ENCODE measurements around the gene GNB1. TPM values are rescaled to one million over a fixed set of nuclear protein-coding genes. Genes with fewer than 3 reads are reported as not detected.

The GNB1 gene
- total RNA-seq, 1 experiment from 2014 or later = 89.2 TPM

DNA sequence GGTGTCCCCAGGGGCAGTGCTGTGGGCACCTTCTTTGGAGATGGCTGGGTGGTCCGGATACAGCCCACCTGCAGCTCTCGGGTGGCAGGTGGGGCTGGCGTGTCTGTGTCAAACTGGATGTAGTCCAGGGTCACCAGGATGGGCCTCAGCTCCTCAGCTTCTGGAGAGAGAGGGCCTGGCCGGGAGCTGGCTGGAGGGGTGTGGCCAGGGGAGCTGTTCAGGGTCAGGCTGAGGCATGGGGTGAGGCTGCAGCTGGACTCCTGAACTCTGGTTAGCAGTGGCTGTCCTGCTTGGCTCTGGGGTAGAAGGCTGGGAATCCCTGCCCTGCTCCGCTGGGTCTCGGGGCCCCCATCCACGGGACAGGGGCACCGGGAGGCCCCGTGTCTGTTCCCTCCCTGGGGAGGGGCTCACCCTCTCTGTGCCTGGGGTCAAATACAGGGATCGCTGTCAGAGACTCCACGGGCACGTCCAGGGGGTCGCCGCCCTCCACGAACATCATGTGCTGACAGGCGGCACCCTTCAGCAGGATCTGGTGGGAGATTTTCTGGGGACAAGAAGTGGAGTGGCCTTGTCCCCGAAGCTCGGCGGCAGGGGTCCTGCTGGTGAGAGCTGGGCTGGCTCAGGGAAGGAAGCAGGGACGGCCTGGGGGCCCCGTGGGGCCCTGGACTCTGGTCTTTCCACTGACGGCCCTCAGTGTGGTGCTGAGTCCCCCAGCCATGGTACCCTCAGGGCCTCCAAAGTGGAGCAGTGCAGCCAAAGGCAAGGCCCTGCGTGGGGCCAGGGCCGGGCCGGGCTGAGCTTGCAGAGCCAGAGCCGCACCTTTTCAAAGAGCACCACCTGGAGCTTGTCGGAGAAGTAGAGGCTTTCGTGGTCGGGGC lies 32.3 kb upstream of the GNB1 start:
- no peak for DNase-seq (ENCODE audit: extremely low read depth, low read depth)

- DNase-seq (ENCODE audit: extremely low read depth, low read depth) = no peak
These were observed 31.7 kb upstream of the GNB1 start for GRCh38 chr1:1922702-1922955.

DNA sequence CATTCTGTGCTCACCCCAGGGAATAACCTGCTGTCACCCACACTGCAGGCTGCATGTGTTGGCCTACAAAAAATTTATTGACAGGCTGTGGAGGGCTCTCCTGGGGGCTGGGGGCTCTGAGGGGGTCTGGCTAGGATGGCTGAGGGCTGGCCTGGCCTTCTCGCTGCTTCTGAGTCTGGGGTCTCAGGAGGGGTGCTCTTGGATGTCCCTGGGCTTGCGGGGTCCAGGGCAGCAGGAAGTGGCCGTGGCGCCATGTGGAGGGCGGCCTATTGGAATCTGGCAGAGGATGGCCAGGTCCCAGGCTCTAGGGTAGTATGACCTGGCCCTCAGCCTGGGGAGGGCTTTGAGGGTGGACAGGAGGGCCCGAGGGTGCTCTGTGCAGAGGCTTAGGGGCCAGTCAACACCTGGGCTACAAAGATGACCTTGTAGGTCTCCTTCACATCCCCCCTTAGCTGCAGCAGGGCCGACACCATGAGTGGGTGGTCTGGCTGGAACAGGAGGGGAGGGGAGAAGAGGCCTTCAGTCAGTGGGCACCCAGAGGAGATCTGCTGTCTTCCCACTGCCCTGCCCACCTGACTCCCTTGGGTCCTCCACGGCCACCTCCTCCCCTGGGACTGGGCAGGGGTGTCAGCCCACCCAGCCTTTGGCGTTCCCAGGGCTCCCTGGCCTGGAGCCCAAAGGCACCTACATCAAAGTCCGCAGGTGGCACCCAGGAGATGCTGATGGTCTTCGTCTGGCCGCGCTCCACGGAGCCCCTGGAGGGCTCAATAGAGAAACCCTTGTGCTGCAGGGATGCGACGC lies 31.2 kb upstream of the GNB1 start:
- DNase-seq (ENCODE audit: extremely low read depth, low read depth) = no peak

DNA sequence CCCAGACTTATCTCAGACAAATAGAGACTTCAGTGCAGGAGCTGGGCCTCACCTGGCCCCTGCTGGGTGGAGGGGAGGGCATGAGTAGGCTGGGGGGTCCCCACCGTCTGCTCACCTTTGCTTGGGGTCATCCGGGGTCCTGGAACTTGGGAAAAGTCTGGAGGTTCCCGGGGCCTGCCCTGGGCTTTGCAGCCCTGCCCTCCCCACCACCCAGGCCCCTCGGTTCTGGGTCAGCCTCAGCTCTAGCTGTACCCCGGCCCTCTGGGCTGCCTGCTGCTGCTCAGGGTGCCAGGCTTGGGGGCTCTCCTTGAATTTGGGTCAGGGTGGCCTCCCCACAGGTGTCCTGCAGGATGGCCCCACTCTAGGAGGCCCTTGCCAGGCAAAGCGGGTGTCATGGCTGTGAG lies 30.6 kb upstream of the GNB1 start:
- DNase-seq (ENCODE audit: extremely low read depth, low read depth) = no peak

GRCh38 chr1:1920608-1921458 lies 29.9 kb upstream of the GNB1 start:
- no peak for DNase-seq (ENCODE audit: extremely low read depth, low read depth)

- DNase-seq (ENCODE audit: extremely low read depth, low read depth) = no peak
These were observed 29.2 kb upstream of the GNB1 start for GRCh38 chr1:1920057-1920607.

- DNase-seq (ENCODE audit: extremely low read depth, low read depth) = peak; percentile 95
These were observed 28.6 kb upstream of the GNB1 start for GRCh38 chr1:1919304-1920056.

DNA sequence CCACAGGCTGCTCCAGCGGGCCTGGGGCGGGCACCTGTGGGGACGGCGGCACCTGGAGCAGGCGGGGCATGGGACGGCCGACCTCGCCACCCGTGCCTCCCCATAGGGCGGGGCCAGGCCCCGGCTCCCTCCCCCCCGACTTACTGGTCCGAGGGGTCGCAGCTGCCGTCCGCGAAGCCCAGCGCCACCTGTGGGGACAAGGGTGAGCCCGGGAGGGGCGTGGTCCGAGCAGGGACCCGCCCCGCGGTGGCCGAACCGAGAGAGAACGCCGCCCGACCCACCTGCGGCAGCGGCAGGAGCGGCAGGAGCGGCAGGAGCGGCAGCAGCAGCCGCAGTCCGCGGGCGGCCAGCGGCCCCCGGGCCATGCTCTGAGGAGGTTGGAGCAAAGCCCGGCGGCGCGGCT lies 28.0 kb upstream of the GNB1 start, which contains the start of gene TMEM52:
Gene TMEM52, minus strand, starts transcription at position 379 of the 403 bp plus-strand sequence. Its CDS starts 14 bp downstream, at position 365.
- DNase-seq (ENCODE audit: extremely low read depth, low read depth) = no peak

- DNase-seq (ENCODE audit: extremely low read depth, low read depth) = no peak
These were observed 27.4 kb upstream of the GNB1 start for GRCh38 chr1:1917995-1918900.

GRCh38 chr1:1917304-1917976 lies 26.6 kb upstream of the GNB1 start:
- no peak for DNase-seq (ENCODE audit: extremely low read depth, low read depth)

- no peak for DNase-seq (ENCODE audit: extremely low read depth, low read depth)
These were observed 26.0 kb upstream of the GNB1 start for GRCh38 chr1:1916851-1917251.

DNA sequence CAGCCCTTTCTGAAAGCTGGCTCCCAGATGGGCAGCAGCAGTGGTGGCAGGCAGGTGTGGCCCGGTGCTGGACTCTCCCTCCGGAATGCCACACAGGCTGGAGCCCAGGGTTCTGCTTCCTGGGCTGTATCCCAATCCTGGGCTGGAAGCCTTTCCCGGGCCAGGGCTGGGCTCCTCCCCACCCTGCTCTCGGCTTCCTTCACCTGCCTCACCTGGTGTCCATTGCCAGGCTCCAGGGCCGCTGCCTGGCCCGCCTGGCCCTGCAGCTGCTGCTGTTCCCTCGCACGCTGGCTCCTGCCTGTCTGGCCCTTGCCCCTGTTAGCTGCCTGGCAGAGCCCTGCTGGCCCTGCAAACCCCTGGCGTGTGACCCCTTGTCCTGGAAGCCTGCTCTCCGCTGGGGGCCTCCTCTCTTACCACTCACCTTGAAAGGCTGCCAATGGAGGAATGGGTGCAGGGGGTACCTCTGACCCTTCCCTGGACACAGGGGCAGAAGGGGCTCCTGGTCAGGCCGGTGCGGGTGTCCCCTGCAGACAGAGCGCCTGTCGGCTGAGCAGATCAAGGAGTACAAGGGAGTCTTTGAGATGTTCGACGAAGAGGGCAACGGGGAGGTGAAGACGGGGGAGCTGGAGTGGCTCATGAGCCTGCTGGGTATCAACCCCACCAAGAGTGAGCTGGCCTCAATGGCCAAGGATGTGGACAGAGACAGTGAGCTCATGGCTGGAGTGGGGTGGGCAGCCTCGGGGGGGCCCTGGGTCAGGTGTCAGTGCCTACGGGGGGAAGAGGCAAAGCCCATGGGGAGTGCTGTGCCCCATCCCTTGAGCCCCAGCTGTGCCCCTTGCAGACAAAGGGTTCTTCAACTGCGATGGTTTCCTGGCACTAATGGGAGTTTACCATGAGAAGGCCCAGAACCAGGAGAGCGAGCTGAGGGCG lies 25.3 kb upstream of the GNB1 start:
- no peak for DNase-seq (ENCODE audit: extremely low read depth, low read depth)

DNA sequence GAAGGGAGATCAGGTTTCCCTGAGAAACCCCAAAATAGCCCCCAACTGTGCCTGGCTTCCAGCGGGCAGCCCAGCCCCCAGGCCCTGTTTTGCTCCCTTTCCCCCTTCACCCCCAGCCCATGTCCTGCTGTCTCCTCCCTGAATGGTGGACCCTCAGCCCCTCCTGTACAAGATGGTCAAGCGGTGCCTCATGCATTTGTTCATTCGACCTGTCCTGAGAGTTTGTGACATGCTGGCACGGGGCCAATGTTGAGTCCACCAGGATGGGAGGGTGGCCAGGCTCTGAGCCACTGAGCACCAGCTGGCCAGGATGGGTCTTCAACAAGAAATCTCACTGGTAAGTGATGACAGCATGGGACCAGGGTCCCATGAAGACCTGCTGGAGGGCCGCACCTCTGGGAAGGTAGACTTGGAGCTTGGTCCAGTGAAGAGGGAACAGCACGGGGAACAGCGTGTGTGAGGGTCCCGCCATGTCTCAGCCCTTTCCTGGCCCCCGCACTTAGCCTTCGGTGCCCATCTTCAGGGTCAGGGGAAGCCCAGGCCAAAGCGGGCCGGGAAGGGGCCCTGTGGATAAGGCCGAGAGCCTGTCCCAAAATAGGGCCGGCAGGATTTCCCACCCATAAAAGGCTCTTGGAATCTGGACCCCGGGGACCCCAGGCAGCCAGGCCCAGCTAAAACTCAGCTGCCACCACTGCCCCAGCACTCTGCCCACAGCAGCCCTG lies 24.2 kb upstream of the GNB1 start, which contains the start of gene CALML6:
Gene CALML6, plus strand, starts transcription at position 290 of the 722 bp plus-strand sequence. Its CDS starts 21 bp downstream, at position 311.
- no peak for DNase-seq (ENCODE audit: extremely low read depth, low read depth)

DNA sequence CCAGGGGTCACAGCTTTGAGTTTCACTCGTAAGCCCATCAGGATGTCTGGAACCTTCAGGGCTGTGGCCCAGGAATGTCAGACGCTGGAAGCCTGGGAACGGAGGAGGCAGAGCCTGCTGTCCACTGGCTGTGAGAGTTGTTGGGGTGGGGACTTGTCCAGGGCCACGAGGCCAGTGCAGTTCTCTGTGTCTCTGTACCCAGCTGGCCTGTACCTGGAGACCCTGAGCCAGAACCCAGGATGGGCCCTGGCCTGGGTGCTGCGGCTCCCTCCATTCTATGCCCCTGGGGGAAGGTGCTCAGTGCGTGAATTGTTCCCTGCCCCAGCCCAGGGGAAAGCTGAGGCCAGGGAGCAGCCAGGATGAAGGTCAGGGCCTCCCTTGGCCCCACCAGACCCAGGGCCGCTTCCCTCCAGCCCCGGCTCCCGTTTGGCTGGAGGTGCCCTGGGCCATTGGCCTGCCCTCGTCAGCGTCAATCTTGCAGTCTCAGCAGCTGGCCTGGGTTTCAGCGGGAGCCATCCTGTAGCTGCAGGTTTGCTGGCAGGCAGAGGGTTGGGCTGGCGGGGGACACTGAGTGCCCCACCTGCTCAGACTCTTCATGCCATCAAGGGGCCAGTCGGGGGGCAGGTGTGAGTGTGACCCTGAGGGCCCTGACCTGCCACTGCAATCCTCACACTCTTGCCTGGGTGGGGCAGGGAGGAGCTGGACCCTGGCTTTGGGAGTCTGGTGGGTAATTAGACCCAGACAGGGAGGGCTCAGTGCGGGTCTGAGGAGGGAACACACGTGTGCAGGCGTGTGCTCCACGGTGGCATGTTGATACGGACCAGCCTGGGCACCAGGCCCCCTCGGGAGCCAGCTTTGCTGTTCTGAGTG lies 23.4 kb upstream of the GNB1 start:
- DNase-seq (ENCODE audit: extremely low read depth, low read depth) = no peak

- DNase-seq (ENCODE audit: extremely low read depth, low read depth) = no peak
These were observed 20.6 kb upstream of the GNB1 start for GRCh38 chr1:1911350-1912041.
